GM21529 (cell line): Measurements from ENCODE around the gene MCUR1.
"Not testable (repeated sequence)": the region's sequence is repeated elsewhere in the genome, so short reads cannot be mapped to it uniquely, and the experiment has no call there.

Experiments used
- ATAC-seq: cut with Tn5 transposase; IDR thresholded peaks from one replicate; pipeline ENCODE4 v1.9.1; 2021; ENCODE audit not compliant: unreplicated experiment

The MCUR1 gene, protein sequence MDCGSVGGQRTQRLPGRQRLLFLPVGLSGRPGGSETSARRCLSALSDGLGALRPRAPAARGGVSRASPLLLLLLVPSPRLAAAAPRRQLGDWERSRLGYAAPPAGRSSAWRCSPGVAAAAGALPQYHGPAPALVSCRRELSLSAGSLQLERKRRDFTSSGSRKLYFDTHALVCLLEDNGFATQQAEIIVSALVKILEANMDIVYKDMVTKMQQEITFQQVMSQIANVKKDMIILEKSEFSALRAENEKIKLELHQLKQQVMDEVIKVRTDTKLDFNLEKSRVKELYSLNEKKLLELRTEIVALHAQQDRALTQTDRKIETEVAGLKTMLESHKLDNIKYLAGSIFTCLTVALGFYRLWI

DNA sequence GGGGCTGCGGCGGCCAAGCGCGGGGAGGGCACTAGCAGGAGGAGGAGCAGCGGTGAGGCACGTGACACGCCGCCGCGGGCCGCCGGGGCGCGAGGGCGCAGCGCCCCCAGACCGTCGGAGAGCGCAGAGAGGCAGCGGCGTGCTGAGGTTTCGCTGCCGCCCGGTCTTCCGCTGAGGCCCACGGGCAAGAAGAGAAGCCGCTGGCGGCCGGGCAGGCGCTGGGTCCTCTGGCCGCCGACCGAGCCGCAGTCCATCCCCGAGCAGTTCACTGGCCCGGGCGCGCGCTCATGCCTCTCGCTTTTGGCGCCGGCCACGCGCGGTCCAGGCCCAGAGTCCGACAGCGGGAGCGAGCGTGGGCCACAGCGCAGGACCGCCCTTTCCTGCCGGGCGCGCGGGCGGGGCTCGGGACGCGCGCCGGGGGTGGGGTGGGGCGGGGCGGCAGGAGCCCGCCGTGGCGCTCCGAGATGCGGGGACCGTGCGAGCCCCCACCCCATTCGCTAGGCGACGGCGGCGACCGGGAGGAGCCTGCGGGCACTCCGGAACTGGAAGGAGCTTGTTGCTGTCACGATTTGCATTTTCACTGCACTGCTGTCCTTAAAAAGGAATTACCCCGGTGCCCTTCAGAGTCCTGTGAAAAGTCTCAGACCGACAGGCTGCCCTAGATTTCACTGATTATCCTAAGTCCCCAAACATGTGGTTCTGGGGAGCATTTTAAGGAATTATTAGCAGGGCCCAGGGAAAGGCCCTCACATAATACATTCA, at the start of gene MCUR1:
TSS of gene MCUR1 (minus strand) at position 382 of the 762 bp plus-strand sequence. CDS start at position 254, 128 bp downstream.
- peak; percentile 80 for ATAC-seq

DNA sequence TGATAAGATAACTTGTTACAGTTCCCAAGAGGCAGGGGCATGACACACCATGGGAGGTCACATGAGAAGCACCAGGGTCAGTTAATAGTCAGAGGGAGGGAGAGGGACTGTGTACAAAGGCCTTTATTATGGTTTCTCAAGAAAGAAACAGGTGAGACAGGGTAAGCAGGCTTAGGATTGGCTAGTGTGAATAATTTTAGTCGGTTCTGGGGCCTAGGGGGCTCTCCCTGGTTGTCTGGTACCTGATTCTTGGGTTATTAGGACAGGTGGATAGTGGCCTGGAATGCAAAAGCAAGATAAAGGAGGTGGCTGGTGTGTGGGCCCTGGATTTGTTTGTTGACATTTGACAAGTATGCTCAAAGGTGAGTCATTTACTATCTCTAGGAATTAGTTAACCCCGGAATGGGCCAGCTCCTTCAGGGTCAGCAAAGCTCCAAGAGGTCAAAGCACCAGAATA, 49.4 kb upstream of the MCUR1 start:
- ATAC-seq: no peak

DNA sequence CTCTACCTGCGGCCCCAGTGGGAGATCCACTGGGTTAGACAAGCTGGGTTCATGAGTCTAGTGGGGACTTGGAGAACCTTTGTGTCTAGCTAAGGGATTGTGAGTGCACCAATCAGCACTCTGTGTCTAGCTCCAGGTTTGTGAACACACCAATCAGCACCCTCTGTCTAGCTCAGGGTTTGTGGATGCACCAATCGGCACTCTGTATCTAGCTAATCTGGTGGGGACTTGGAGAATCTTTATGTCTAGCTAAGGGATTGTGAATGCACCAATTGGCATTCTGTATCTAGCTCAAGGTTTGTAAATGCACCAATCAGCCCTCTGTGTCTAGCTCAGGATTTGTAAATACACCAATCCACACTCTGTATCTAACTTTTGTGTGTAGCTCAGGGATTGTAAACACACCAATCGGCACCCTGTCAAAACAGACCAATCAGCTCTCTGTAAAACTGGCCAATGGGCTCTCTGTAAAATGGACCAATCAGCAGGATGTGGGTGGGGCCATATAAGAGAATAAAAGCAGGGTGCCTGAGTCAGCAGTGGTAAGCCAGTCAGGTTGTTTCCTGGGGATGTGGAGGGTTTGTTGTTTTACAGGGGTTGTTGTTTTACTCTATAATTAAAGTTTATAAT, 46.3 kb upstream of the MCUR1 start:
- not testable (repeated sequence) for ATAC-seq

DNA sequence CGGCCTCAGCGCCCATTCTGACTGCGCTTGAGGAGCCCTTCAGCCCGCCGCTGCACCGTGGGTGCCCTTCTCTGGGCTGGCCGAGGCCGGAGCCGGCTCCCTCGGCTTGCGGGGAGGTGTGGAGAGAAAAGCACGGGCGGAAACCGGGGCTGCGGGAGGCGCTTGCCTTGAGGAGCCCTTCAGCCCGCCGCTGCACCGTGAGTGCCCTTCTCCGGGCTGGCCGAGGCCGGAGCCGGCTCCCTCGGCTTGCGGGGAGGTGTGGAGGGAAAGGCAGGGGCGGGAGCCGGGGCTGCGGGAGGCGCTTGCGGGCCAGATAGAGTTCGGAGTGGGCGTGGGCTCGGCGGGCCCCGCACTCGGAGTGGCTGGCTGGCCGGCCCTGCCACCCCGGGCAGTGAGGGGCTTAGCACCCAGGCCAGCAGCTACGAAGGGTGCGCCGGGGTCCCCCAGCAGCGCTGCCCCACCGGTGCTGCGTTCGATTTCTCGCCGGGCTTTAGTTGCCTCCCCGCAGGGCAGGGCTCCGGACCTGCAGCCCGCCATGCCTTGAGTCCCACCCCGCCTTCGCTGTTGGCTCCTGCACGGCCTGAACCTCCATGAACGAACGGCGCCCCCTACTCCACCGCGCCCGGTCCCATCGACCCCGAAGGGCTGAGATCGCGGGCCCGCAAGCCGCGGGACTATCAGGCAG, 45.7 kb upstream of the MCUR1 start:
- no peak for ATAC-seq

DNA sequence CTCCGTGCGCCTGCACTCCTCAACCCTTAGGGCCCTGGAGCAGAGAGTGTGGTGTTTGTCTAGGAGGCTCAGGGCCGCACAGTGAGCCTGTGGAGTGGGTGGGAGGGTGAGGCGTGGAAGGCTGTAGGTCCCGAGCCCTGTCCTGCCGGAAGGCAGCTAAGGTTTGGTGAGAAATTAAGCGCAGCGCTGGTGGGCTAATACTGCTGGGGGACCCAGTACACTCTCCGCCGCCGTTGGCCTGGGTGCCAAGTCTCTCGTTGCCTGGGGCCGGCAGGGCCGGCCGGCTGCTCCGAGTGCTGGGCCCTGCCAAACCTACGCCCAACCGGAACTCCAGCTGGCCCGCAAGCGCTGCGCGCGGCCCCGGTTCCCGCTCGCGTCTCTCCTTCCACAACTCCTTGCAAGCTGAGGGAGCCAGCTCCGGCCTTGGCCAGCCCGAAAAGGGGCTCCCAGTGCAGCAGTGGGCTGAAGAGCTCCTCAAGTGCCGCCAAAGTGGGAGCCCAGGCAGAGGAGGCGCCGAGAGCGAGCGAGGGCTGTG, 40.4 kb upstream of the MCUR1 start:
- ATAC-seq: no peak

DNA sequence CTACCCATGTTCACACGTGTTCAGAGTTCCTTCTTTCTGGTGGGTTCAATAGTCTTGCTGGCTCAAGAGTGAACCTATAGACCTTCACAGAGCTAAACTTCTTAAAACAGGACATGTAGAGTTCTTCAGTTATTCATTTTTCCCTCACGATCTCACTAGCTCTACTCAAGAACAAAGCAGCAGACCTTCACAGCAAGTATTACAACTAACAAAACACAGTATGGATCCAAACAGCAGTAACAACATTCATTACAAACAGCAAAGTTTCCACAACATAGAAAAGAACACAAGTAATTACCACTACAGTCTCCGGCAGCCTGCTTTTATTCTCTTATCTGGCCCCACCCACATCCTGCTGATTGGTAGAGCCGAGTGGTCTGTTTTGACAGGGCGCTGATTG, 39.5 kb upstream of the MCUR1 start:
- no peak for ATAC-seq

DNA sequence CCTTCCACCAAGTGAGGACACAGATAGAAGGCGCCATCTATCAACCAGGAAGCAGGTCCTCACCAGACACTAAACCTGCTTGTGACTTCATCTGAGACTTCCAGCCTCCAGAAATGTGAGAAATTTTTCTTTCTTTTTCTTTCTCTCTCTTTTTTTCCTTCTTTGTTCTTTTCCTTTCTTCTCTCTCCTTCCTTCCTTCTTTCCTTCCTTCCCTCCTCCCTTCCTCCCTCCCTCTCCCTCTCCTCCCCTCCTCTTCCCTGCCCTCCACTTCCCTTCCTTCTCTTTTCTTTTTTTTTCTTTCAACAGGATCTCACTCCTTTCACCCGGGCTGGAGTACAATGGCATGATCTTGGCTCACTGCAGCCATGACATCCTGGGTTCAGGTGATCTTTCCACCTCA, 37.4 kb upstream of the MCUR1 start:
- ATAC-seq: no peak

DNA sequence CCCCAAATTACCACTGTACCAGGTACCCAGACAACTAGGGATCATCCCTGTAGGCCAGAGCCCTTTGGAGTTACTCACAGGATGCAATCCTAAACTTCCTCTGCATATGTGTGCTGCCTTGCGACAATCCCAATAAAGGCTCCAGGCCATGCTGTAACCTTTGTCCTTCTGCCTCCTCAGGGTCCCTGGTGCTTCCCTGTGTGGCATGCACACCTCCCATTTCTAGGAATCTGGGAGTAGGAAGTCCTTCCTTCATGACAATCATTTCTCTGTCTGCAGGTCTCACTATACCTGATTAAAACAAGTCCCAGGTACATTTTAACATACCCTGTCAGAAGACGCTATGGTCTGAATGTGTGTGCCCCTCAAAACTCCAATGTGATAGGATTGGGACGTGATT, 37.0 kb upstream of the MCUR1 start:
- ATAC-seq: no peak

DNA sequence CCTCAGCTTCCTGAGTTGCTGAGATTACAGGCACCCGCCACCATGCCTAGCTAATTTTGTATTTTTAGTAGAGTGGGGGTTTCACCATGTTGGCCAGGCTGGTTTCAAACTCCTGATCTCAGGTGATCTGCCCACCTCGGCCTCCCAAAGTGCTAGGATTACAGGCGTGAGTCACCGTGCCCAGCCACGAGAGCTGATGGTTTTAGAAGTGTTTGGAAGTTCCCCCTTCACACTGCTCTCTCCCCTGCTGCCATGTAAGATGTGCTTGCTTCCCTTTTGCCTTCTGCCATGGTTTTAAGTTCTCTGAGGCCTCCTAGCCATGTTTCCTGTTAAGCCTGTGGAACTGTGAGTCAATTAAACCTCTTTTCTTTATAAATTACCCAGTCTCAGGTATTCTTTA, 36.3 kb upstream of the MCUR1 start:
- ATAC-seq: not testable (repeated sequence)

DNA sequence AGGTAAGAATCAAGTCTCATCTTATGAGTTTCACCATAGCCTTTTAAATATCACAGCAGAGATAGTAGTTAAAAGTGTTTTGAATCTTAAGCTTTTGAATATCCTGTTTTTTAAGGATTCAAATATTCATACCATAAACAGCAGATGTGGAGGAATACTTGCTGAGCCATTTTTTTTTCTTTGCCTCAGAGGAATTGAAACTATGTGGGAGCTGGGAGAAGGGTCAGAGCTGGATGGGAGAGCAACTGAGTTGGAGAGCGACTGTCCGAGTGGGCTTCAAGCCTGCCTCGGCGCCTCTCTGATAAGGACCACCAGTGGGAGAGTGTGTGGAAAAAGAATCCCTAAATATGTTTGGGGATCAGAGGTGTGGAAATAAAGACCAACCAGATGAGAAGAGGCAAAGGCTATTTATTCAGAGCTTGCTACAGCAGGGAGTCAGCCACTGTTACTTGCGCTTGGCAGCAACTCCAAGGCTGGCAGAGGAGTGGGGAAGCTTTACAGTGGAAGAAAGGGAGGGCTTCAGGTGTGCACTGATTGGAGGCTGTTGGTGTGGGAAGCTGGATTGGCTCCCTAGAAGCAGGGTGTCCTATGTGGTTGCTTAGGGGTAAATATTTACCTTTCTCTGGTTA, 34.3 kb upstream of the MCUR1 start:
- ATAC-seq: no peak

DNA sequence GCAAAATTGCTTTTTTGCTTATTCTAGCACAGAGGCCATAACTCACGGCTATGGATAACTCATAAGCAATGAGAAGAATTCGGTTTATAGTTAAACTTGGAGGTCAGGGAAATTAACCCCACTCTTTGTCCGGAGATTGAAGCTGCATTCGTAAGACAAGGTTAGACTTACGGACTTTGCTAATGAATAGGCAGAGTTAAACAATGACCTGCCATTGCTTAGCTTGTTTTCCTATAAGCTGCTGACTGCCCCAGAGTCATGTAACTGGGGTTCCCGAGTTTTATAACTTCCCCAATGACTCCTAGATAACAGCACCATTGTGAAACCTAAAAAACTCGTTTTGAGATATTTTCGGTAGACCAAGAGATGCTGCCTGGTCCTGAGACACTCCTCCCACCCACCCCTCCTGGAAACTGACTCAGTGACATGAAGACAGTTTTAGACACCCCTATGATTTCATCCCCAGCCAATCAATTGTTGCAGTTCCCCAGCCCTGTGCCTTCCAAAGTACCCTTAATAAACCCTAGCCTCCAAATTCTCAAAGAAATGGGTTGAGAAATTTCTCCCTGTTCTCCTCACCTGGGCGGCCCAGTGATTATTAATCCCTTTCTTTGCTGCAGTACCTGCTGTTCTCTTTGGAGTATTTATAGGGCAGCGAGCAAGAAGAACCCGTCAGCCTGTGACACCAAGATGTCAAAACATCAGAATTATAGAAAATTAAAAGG, 33.1 kb upstream of the MCUR1 start:
- ATAC-seq: no peak

DNA sequence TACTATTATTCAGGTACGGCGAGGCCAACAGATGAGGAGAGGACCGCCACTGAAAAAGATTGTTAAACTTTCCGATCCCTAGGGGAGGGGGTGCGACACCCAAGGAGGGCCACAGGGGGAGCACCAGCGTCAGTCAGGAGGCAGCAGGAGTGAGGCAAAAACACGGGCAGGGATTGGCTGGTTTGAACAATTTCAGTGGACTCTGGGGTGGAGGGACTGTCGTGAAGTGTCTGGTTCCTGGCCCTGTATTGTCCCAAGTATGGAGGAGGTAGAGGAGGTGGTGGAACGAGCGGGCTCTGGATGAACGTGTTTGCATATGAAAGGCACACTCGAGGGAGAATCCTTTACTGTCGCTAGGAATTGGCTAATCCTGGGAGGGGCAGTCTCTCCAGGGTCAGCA, 32.5 kb upstream of the MCUR1 start:
- no peak for ATAC-seq

DNA sequence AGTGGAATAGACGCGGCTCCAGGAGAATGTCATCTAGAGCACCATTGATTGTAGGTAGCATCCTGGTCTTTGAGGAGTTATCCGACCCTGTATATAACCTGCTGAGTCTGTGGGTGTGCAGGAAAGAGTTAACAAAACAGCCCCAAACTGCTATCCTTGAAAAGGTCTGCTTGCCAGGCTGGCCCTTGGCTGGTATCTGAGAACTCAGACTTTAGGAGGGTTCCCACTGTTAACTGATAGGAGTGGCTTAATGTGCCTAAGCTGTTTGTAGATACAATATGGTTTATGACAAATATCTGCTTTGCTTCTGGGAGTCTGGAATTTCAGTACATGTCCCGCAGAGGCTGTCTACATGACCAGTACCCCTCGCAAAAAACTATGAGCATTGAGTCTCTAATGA, 27.6 kb upstream of the MCUR1 start:
- ATAC-seq: no peak

DNA sequence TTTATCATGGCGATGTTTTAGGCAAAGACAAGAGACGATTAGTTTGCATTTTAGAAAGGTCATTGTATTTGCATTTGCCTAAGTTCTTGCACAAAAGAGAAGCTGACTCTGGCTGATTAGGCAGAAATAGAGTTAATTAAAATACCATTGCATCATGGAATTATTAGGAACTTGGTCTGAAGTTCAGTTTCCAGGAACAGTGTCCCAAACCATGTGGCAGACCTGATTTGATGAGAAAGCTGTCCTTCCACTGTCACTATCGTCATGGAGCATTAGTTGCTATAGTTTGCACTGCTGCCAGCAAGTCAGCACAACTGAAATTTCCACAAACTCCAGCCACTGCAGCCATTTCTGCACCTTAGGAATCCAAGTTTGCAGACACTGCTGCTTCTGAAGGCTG, 24.3 kb upstream of the MCUR1 start:
- no peak for ATAC-seq

DNA sequence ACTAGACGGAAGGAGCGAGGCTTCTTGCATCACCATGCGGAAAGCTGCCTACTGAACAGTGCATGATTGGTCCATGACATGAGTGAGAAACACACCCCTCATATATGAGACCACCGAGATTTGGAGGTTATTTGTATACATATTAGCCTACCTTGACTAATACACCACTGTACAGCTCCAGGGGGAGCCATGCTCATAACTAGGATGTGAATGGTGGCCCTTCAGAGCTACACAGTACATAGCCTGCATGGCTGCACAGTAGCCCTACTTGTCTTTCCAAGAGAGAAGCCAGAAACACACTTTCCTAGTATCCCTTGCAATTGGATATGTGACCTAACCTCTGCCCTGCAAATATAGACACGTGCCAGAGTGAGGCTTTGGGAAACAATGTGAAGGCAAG, 21.8 kb upstream of the MCUR1 start:
- no peak for ATAC-seq

DNA sequence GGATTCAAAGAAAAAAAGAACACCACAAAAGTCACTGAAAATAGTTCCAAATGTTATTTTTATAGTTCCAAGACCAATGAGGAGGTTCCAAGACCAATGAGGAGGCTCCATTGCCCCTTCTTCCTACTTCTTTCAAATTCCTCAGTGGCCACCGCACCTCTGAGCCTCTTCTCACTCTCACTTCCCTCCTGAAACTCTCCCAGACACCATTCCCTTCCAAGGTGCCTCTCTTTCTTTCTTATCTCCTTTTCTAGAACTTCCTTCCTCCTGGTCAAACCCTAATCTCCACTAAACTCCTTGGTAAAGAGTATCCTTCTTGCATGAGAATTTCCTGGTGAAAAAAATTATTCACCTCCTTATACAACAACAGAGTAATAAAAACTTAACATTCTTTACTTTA, 20.4 kb upstream of the MCUR1 start:
- ATAC-seq: no peak

DNA sequence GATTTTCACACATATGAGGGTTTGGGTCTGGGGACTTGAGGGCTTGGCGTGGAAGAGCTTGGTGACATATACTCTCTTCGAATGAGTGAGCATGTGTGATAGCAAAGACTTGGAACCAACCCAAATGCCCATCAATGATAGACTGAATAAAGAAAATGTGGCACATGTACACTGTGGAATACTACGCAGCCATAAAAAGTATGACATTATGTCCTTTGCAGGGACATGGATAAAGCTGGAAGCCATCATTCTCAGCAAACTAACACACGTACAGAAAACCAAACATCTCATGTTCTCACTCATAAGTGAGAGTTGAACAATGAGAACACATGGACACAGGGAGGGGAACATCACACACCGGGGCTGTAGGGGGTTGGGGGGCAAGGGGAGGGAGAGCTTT, 19.7 kb upstream of the MCUR1 start:
- not testable (repeated sequence) for ATAC-seq

DNA sequence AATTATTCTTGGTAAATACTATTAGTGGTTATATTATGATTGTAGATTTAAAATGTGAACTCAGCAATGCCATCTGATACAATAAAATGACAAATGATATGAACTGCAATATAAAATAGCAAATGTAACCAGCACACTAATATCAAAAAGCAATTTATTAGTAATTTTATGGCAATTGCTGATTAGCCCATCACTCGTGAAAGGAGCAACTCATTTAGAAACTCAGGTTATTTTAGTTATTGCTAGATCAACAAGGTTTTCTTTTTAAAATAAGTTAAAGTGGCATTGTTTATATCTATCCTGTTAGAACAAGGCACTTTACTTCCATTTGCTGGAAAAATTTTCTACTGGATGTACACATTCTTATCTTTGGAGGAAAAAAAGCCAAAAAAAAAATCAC, 18.4 kb upstream of the MCUR1 start:
- no peak for ATAC-seq

DNA sequence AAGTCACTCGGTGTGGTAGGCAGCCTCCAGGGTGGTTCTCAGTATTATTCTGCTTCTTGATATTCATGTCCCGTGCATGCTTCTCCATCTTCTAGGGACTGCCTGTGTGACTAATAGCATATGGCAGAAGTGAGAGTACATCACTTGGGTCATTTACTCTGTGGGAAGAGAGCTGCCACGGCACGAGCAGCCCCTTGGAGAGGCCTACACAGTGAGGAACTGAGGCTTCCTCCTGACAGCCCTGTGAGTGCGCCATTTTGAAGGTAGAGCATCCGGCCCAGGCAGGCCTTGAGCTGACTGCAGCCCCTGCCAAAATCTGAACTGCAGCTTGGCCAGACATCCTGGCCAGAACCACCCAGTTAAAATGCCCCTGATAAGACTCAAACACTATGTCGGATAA, 17.3 kb upstream of the MCUR1 start:
- no peak for ATAC-seq

DNA sequence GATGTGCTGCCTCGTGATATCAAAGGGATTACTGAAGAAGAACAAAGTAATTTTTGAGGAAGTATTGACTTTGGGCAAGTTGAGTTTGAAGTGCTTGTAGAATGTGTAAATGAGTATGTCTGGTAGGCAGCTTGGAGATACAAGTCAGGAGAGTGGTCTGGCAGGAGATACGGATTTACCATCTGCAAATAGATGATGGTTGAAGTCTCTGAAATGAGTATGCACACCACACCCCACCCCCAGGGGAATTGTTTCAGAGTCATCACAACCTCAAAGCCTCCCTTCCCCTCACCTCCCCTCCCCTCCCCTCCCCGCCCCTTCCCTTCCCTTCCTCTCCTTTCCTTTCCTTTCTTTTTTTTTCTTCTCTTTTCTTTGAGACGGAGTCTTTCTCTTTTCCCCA, 16.4 kb upstream of the MCUR1 start:
- no peak for ATAC-seq
